Measurements from ENCODE around the gene CHMP2A.

CHMP2A gene

GRCh38 chr19:58575183-58576041 lies 20.5 kb upstream of the CHMP2A start (continued):
- TF ChIP-seq PRDM10 (tag by site-specific recombination; IDR thresholded peaks at IDR 0.05) (peak; percentile 95), ZNF18 (tag by site-specific recombination; IDR thresholded peaks at IDR 0.05) (no peak), ZXDB (tag by site-specific recombination; IDR thresholded peaks at IDR 0.05) (peak; percentile 72), SP2 (tag by site-specific recombination; IDR thresholded peaks at IDR 0.05) (peak; percentile 79), ZNF341 (tag by site-specific recombination; IDR thresholded peaks at IDR 0.05; ENCODE audit: low read depth) (peak; percentile 59), ZNF677 (tag by site-specific recombination; IDR thresholded peaks at IDR 0.05) (no peak), ZEB2 (tag by site-specific recombination; IDR thresholded peaks at IDR 0.05) (peak; percentile 57; the same call in 1 of the 2 replicates), KLF1 (tag by site-specific recombination; IDR thresholded peaks at IDR 0.05) (peak; percentile 39; the same call in 1 of the 2 replicates), ZNF324 (tag by site-specific recombination; IDR thresholded peaks at IDR 0.05) (no peak), ZNF335 (tag by site-specific recombination; conservative IDR thresholded peaks at IDR 0.05) (peak; percentile 99), HIC1 (tag by site-specific recombination; IDR thresholded peaks at IDR 0.05) (peak; percentile 71), ZNF624 (tag by site-specific recombination; IDR thresholded peaks at IDR 0.05) (no peak), ZNF121 (tag by site-specific recombination; IDR thresholded peaks at IDR 0.05) (0 out of 2 replicates have a peak, but pooled peaks have one; percentile 37), ATF2 (tag by site-specific recombination; IDR thresholded peaks at IDR 0.05; ENCODE audit: low read depth) (0 out of 2 replicates have a peak, but pooled peaks have one; percentile 18), ZNF501 (tag by site-specific recombination; IDR thresholded peaks at IDR 0.05) (peak; percentile 42; the same call in 1 of the 2 replicates), ZNF549 (tag by site-specific recombination; IDR thresholded peaks at IDR 0.05) (no peak), ZNF362 (tag by site-specific recombination; IDR thresholded peaks at IDR 0.05) (peak; percentile 99), ZFP3 (tag by site-specific recombination; IDR thresholded peaks at IDR 0.05; ENCODE audit: low read depth) (no peak), ZSCAN30 (tag by site-specific recombination; IDR thresholded peaks at IDR 0.05) (no peak), ZBTB17 (tag by site-specific recombination; IDR thresholded peaks at IDR 0.05) (peak; percentile 85), KLF16 (tag by site-specific recombination; IDR thresholded peaks at IDR 0.05) (peak; percentile 52), ZNF830 (tag by site-specific recombination; IDR thresholded peaks at IDR 0.05; ENCODE audit: low read depth) (no peak), KLF8 (tag by site-specific recombination; IDR thresholded peaks at IDR 0.05) (peak; percentile 74), MZF1 (tag by site-specific recombination; IDR thresholded peaks at IDR 0.05; ENCODE audit: borderline replicate concordance) (no peak), ZNF521 (tag by site-specific recombination; IDR thresholded peaks at IDR 0.05) (no peak), SP3 (tag by site-specific recombination; IDR thresholded peaks at IDR 0.05) (peak; percentile 92), ZNF114 (tag by site-specific recombination; IDR thresholded peaks at IDR 0.05) (no peak), CTCF (tag by site-specific recombination; IDR thresholded peaks at IDR 0.05) (peak; percentile 67)
